Mesenteric fat pad (tissue), 1 donor: ENCODE data around the gene DCLRE1C. TPM values are rescaled to one million over a fixed set of nuclear protein-coding genes. Genes with fewer than 3 reads are reported as not detected.
"Not testable (repeated sequence)": the region's sequence is repeated elsewhere in the genome, so short reads cannot be mapped to it uniquely, and the experiment has no call there.

Experiments used
- DNase-seq: peaks from one replicate; pipeline ENCODE4 v3.0.0-alpha.2; 2020; ENCODE audit warnings: low spot score
- long read RNA-seq: library from polyadenylated mRNA; unstranded; transcript quantifications from one replicate; pipeline ENCODE4 v2.0.0, GENCODE V29; 2020
- total RNA-seq: library from RNA; stranded (reverse); fragmentation: NEBNext Ultra II Directional; extraction: Animal tissue kit (Norgen Biotek cat#: 25700); gene quantifications from one replicate; pipeline ENCODE4 v1.2.1, GENCODE V29; 2021
- donor health status: DM: yes; HTN: yes; CAD: no.

DCLRE1C gene
- 7.0 TPM for total RNA-seq
- long read RNA-seq, transcript DCLRE1C-208 (15 exons, 2,463 nt): minor isoform, 5 of 25 reads
- long read RNA-seq, transcript DCLRE1C-209 (14 exons, 2,354 nt): major isoform, 6 of 25 reads
- long read RNA-seq, partial matches to known transcripts: 1 of 25 reads
- long read RNA-seq, other reads (novel, unspliced or antisense): 12 of 25 reads

DNA sequence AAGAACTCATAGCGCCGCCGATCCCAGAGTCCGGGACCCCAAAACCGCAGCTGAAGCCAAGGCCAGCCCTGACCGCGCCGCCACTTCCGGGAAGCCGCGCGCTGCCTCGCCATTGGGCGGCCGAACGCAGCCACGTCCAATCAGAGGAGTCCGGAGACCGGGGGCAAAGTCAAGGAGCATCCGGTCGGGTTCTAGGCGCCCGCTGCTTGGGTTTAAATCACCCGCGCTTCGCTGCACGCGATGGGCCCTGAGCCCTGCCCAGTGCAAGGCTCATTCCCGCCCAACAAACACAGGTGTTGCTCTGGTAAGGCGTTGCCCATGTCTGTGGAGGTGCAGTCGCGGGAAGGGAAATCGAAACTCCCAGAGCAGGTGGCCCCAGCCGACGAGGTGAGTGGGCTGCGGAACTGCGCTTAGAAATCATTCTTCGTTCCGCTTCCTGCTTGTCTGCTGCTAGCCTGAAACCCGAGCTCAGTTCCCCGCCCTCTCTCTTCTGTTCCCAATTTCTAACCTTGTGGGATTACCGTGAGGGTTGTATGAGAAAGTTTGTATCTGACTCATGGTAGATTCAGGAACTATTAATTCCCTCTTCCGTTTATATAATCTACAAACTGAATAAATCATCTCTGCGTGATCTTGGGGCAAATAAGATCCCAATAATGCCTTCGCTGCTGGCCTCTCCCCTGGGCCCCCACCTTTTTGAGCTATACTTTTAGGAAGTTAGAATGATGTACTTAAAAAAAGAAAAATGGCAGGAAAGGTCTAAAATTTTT, at the start of gene DCLRE1C:
Gene DCLRE1C, minus strand, starts transcription at position 96 of the 770 bp plus-strand sequence. Its CDS starts 86 bp downstream, at position 10.
- DNase-seq: peak; percentile 98

DNA sequence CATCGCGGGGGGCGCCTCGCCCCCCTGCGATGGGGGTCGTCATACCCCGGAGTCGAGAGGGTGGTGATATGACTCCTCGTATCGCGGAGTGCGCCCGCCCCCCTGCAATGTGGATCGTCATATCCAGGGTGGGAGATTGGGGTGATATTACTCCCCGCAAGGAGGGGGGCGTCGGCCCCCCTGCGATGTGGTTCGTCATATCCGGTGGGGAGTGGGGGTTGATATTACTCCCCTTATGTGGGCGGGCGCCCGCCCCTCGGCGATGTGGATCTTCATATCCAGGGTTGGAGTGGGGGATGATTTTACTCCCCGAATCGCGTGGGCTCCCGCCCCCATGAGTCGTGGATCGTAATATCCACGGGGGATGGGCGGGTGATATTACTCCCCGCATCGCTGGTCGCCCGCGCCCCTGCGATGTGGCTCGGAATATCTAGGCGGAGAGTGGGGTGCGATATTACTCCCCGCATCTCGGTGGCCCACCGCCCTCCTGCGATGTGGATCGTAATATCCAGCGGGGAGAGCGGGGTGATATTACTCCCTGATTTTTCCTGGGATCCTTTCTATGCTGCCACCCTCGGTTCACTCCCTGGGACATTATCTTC, 42.2 kb upstream of the DCLRE1C start:
- DNase-seq: no peak

DNA sequence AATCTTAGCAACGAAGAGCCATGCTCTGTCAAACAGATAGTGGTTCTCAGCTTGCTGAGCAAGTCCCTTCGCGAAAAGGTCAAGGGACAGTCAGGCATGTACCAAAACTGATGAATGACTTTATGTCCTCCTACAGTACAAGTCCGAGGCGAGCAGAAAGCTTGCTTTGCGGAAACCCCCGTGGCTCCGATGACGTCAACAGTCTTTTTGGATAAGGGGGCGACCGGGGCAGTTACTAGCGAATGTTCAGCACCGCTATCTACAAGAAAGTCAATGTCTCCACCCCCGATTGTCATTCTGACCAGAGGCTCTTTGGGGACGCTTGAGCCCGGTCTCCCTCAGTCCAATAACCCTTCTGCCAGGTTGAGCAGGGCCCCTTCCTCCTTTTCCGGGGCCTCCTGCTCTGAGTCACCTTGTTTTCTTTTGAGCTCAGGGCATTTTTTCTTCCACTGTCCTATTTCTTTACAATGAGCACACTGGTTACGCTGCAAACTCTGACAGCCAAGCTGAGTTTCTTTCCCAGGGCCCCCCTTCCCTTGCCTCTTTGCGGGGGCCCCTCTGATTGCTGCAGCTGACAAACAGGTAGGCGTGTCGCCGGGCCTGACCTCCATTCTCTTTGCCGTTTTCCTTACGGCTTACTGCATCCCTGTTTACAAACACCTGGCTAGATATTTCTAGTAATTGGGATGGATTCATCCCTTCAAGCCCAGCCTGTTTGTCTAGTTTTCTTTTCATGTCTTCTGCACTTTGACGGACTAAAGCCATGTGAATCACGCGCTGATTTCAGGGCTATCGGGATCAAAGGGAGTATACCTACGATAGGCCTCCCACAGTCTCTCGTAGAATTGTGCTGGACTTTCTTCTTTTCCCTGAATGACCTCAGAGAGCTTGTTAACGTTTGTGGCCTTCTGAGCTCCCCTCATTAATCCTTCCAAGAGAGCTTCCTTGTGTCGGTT, 39.9 kb upstream of the DCLRE1C start:
- DNase-seq: not testable (repeated sequence)

DNA sequence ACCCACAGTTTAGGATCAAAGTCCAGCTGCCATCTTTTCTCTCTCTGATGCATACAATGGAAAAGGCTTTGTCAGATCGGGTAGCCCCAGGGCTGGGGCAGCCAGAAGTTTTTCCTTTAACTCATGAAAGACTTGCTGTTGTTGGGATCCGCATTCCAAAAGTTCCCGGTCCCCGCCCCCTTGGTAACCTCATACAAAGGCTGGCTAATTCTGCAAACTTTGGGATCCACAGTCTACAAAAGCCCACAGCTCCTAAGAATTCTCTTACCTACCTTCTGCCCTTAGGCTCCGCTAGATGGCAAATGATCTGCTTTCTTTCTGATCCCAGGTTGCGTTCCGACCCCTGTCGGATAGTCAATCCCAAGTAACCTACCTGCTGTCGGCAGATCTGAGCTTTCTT, 38.4 kb upstream of the DCLRE1C start:
- DNase-seq: not testable (repeated sequence)

DNA sequence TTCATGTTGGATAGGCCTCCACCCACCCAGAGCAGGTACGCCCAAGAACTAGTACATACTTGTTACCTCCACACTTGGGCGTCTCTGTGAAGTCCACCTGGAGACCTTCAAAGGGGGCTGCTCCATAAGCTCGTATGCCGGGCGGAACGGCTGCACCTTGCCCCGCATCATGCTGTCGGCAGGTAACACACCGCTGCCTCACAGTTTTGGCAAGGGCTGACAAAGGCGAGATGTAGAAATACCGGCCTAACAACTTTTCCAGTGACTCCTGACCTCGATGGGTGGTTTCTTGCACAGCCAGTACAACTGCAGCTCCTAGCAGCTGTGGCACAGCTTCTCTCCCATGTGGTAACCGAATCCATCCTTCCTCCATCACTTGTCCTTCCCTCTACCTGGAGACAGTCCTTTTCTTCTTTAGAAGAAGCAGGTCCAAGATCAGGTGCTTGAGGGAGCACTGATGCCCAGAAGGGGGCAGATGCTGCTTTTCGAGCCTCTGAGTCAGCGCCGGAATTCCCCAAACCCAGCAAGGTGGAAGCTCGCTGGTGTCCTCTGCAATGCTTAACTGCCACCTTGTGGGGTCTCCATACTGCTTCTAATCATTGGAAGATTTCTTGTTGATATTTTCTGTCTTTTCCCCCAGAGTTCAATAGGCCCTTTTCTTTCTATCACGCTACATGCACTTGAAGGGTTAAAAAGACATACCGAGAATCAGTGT, 37.3 kb upstream of the DCLRE1C start:
- DNase-seq: not testable (repeated sequence)

DNA sequence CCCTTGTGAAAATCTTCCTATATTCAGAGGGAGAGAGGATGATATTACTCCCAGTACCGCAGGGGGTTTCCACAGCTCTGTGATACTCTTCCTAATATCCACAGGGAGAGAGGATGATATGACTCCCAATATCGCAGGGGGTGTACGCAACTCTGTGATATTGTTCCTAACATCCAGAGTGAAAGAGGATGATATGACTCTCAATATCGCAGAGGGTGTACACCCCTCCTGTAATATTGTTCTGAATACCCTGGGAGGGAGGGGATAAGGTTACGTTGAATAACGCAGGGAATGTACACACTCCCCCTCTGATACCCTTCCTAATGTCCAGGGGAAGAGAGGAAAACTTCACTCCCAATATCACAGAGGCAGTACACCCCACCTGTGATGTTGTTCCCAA, 35.7 kb upstream of the DCLRE1C start:
- DNase-seq: not testable (repeated sequence)

DNA sequence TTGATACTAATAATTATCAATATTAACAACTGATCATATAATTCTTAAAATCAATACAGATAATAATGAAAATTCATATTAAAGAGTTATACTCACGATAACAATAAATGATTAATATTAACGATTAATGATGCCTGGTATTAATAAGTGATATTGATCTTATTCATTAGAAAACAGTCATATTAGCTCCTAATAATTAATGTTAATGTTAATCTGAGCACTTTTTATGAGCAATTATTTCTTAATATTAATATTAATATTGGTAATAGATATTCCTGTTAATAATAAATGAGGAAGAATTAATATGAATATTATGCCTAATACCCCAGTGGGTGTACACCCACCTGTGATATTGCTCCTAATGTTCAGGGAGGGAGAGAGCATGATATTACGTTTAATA, 28.8 kb upstream of the DCLRE1C start:
- no peak for DNase-seq

DNA sequence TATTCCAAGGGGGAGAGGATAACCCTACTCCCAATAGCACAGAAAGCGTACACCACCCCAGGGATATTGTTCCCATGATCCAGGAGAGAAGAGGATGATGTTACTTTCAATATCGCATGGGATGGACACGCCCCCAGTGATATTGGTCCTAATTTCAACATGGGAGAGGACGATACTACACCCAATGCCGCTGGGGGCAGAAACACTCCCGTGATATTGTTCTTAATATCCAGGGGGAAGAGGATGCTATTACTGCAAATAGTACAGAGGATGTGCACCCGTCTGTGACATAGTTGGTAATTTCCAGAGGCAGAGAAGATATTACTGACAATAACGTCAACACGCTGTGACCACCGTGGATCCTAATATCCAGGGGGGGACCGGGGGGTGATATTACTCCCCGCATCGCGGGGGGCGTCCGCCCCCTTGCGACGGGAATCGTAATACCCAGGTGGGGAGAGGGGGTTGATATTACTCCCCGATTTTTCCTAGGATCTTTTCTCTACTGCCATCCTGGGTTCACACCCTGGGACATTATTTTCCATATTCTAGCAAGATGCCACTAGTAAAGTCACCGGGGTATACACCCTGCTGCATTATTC, 21.9 kb upstream of the DCLRE1C start:
- DNase-seq: no peak

DNA sequence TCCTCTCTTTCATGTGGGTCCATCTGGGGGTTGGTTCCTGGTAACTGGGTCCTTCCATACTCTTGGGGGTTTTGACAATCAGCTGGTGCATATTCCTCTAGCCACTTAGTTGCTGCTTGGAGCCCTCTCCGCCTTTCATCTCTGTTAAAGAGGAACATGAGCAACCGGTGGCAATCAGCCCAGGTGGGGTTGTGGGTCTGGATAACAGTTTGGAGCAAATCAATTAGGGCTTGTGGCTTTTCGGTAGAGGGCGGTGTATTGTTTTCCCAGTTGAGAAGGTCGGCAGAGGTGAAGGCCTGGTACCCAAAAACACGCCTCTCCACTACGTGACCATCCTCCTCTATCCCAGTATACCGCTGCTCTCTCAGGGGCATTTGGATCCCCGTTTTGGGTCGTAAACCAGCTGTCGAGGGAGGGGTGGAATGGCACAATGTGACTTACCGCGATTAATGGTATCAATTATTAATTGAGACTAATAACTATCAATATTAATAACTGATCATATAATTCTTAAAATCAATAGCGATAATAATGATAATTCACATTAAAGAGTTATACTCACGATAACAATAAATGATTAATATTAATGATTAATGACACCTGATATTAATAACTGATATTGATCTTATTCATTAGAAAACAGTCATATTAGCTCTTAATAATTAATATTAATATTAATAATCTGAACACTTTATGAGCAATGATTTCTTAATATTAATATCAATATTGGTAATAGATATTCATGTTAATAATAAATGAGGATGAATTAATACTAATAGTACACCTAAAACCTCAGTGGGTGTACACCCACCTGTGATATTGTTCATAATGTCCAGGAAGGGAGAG, 20.5 kb upstream of the DCLRE1C start:
- not testable (repeated sequence) for DNase-seq

DNA sequence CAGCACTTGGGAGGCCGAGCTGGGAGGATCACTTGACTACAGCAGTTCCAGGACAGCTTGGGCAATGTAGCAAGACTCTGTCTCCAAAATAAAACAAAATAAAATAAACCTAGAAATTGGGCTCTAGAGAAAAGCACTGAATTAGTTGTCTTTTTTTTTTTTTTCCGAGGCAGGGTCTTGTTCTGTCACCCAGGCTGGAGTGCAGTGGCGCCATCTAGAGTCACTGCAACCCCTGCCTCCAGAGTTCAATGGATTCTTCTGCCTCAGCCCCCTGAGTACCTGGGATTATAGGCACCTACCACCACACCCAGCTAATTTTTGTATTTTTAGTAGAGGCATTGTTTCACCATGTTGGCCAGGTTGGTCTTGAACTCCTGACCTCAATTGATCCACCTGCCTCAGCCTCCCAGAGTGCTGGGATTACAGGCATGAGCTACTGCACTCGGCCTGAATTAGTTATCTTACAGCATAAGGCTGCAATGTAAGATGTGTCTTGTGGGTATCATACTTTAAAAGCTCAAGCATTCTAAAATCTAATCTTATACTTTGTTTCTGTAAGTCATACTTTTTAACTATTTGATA, 18.1 kb upstream of the DCLRE1C start:
- DNase-seq: no peak

DNA sequence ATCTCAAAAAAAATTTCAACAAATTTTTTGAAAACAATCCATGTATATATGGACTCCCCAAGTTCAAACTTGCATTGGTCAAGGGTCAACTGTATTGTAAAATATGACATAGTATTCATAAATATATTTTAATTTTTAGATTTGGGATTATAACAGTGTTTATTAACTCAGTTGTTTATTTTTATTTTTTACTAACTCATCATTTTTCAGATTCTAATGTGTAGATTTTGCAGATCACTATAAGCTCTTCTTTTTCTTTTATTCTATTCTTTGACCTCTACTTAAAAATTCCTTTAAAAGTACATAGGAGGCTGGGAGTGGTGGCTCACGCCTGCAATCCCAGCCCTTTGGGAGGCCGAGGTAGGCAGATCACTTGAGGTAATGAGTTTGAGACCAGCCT, 14.0 kb upstream of the DCLRE1C start:
- DNase-seq: no peak

DNA sequence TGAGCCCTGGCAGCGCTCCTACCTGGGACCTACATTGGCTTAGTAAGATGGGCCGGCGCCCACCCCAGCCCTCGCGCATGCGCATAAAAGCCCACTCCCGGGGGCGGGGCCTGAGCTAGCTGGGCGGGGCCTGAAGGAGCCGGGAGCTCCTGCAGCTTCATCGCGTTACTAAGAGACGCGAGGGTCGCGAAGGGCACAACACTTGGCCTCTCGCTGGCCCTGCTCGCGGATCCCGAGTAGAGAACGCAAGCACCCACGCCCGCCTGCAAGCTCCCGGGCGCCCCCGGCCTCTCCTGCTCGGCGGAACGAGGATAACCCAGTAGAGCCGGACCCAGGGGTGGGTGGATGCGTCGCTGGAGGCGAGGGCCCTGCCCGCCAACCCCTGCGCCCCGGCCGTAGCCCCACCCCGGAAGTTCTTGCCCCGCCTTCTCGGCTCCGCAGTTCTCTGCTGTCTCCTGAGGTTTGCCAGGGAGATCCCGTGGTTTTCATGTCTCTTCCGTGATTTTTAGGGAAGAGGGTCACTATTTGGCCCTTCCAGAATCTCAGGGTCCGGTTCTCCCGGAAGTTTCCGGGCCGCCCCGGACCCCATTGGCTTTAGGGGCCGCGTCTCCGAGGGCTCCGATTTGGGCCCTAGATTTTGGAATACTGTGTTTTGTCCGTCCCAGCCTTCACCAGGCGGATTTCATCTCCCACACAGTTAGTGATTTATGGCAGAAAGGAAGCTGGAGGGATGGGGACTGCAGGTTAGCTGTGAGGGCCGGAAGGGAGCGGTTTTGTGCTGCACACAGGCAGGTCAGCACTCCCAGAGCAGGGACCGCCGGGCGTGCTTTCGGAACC, 5.5 kb upstream of the DCLRE1C start, which contains the start of gene MEIG1:
Gene MEIG1, plus strand, starts transcription at position 168 of the 837 bp plus-strand sequence. CDS start 7,081 bp downstream, outside the sequence.
- peak; percentile 97 for DNase-seq

DNA sequence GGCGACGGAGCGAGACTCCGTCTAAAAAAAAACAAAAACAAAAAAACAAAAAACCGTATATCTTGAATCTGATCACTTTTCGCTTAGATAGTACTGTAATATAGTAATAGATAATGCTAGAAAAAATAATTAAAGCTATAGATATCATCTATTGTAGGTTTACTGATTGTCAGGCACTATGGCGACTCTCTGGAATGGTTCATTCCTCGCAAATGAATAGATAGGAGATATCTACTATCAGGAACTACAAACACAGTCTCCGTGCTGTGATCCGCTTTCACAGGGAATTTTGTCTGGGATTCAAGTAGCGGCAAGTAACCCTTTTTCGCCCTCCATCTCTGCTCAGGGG, 5.0 kb upstream of the DCLRE1C start:
- DNase-seq: no peak

DNA sequence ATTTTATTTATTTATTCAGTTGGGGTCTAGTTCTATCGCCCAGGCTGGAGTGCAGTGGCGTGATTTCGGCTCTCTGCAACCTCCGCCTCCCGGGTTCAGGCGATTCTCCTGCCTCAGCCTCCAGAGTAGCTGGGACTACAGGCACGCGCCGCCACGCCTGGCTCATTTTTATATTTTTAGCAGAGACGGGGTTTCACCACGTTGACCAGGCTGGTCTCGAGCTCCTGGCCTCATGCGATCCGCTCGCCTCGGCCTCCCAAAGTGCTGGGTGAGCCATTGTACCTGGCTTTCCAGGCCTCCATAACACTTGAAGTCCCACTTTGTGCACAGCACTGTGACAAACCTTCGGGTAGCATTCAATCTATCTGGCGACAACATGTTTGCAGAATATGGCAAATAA, 1.0 kb upstream of the DCLRE1C start:
- DNase-seq: no peak

DNA sequence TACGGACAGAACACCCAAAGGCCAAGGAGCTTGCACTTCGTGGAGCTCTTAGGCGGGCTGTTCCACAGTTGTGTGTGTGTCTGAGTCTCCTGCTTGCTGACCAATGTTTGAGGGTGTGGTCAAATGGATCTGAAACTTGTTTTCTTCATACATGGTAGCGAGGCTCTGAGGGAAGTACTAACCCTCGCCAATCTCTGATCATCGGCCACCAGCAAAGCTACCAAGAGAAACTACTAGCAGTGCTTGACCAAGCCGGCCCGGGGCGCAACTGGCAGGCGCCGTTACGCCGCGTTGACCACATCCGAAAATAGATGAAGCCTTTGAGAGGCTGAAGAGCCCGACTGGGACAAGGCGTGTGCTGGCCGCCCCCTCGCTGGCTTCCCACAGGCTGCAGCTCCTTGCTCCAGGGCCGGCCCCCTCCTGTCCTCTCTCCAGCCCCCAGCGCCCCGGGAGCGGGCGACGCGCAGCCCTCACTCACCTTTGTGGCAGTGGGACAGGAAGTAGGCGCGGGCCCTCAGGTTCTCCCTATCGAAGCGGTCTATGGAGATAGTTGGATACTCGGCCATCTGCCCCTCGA, 384 bp downstream of the DCLRE1C start:
- DNase-seq: peak; percentile 91

DNA sequence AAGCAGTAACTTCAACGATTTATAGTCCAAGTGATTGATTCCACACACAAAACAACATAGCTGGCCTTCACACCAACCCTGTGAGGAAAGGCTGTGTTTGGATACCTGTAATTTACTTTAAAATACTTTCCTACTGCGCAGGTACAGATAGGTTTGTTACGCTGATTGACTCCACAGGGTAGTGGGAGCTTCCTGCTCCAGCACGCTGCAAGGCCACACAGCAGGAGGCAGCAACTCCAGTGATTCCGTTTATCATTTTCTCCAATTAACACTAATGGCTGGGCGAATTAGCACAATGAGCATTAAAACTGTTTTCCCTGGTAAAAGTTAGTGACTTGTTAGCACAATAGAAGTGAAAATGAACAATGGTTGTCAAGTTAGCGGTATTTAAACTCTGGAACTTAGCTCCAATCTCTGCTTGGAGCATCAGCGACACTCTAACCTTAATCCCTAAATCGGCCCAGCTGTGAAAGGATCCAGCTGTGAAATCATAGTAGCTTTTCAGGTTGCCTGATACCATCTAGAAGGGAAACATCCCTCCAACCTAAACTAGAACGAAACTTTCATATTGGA, 959 bp downstream of the DCLRE1C start:
- DNase-seq: no peak

DNA sequence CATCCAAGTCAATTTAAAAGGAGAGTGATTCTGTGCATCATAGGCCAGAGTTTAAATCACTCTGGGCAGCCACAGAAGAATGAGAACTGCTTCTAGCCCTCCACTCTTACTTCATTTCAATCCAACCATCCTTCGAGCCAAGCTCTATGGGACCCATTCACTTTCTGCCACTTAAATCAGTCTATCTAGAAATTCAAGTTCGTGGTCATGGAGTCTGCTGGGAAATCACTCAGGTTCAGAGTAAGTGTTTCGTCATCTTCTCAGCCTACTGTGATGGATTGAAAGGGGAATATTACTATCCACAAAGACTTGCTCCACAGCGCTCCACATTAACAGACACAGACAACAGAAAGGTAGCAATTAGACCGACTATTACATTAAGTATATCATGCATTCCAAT, 4.6 kb downstream of the DCLRE1C start:
- DNase-seq: no peak
